ENCODE results near the gene ISG20.

ISG20 gene

DNA sequence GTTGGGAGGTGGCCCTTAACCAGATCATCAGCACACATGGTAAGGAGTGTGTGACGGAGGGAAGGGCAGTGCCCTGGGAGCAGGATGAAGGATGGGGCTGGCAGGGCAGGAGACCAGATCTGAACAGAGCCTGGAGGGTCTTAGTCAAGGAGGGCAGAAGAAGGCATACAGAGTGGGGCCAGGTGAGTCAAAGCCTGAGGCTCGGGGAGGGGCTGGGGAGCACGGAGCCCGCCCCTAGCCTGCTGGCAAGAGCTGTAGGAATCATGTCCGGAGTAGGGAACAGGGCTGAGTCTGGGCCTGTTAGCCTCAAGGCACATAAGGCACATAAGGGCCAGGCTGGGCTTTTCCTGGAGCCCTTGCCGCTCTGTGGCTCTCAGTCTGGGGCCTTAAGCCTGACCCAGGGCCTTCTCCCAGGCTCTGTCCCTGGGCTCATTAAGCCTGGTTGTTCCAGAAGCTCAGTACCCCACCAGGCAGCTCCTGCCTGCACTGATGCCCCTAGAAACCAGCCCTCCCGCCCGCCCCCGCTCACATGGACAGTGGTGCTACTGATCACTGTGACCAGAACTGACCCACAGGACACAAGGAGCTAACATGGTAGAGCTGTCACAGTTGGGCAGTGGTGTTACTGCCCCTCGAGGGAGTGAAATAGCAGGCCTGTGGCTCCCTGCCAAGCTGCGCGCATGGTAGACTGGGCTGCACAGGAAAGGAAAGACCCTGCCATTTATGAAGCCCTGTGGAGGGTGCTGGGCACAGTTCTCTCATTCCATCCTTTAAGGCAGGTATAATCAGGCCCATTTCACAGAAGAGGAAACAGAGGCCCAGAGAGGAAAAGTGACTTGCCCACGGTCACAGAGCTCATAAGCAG lies 14.6 kb downstream of the ISG20 start:
- DNase-seq (ENCODE audit: low read depth, low spot score): no peak

DNA sequence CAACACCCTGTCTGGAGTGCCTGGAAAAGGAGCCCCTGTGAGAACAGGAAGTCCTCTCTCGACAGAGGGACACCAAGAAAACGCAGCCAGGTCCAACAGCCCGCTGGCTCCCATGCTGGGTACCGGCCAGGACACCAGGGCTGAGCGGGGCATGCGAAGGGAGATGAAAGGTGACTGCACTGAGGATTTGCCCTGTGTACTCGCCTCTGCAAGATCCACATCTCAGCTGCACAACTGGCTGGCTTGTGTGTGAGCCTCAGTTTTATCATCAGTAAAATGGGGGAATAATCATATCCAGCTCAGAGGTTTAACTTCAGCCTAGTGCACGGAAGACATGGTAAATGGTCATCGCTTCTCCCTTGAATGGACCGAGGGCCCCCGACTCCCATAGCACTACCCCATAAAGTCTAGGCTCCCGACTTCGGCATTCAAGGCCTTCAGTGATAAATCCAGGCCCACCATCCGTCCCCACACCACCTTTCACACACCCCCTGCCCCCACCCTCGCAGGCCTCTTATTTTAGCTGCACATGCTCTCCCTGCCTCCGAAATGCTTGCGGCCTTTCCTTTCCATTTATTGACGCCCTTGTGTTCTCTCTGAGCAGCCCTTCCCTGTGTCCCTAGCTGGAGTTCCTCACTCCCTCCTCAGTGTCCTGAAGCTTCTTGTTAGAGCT lies 15.8 kb downstream of the ISG20 start:
- no peak for DNase-seq (ENCODE audit: low read depth, low spot score)

DNA sequence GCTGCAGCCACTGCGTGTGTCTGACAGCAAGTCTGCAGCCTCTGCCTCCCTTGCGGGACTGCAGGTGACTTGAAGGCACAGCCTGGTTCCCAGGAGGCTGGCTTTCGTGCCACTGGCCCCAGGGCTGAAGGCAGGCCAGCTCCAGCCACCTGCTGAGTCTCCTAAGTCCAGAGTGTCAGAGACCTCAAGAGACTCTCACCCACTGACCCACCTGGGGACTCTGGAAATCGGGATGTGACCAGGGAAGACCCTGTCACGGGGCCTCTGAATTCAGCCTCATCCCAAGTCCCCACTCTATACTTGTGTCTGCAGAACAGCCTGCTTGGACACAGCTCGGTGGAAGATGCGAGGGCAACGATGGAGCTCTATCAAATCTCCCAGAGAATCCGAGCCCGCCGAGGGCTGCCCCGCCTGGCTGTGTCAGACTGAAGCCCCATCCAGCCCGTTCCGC lies 16.3 kb downstream of the ISG20 start:
- DNase-seq (ENCODE audit: low read depth, low spot score): no peak

DNA sequence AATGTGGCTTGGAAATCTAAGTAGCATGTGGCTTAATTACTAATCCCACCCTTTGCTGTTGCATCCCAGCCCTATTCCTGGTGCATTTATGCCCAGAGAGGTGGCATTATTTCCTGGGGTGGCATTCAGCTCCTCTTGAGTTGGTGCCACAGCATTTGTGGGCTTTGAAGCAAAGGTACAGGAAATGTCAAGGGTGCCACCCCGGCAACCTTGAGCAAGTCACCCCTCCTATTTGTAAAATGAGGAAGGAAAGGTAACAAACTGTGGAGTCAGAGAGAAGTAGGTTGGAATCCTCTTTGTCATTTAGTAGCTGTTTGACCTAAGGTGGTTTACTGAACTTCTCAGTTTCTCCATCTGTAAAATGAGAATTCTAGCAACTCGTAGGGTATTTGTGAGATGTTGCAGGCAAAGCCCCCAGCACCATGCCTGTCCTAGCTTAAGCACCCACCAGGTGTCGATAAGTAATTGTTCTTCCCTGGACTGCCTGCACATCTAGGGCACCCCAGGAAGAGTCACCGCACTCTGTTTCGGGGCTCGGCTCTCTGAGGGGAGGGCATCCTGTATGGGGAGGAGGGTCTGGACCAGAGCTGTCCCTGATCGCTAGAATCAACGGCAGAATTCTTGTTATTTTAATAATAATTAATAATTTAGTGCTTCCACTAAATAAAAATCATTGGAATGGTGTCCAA lies 17.1 kb downstream of the ISG20 start:
- DNase-seq (ENCODE audit: low read depth, low spot score): no peak

DNA sequence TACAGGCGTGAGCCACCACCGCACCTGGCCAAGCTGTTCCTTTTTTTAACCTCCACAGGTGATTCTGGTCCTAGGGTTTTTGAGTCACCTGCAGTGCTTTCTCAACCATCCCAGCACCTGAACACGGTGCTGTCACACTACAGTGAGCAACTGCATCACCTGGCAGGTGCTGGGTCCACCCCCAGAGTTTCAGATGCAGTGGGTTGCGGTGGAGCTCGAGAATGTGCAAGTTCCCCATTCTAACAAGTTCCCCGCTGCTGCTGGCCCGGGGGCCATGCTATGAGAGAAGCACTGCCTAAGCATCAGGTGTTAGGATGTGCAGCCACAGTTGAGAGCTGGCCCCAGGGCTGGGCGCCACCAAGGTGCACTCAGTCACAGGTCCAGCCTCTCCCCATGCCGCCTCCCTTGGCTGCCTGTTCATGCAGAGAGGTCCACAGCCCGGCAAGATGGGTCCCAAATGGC lies 18.0 kb downstream of the ISG20 start:
- no peak for DNase-seq (ENCODE audit: low read depth, low spot score)

DNA sequence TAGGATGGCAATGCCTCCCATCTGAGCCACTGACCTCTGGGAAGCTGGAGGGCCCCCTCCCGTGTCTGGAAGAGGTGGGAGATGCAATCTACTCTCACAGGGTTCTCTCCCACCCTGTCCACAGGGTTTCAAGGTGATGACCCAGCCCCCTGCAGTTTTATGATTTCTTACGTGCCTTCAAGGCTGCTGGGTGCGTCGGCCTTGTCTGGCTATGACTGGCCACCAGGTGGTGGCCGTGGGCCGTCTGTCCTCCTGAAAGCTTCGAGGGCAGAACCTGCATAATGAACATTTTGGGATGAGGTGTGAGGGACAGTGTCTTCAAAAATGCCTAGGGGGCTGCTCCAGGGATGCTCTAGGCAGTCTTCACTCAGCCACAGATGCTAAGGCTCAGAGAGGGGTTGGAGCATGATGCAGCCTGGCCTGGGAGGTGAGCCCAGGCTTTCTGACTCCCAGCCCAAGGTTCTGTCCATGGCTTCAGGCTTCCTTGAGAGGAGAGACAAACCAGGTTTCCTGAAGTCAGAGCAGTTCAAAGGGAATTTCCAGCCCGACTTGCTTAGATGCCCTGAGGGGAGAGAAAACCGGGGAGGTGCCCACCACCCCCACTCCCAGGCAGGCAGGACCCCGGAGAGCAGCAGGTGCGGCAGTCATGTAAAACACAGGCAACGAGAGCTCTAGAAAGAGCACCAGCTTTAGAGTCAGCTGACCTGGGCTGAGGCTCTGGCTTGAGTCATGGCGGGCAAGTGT lies 18.7 kb downstream of the ISG20 start:
- peak; percentile 75 for DNase-seq (ENCODE audit: low read depth, low spot score)

DNA sequence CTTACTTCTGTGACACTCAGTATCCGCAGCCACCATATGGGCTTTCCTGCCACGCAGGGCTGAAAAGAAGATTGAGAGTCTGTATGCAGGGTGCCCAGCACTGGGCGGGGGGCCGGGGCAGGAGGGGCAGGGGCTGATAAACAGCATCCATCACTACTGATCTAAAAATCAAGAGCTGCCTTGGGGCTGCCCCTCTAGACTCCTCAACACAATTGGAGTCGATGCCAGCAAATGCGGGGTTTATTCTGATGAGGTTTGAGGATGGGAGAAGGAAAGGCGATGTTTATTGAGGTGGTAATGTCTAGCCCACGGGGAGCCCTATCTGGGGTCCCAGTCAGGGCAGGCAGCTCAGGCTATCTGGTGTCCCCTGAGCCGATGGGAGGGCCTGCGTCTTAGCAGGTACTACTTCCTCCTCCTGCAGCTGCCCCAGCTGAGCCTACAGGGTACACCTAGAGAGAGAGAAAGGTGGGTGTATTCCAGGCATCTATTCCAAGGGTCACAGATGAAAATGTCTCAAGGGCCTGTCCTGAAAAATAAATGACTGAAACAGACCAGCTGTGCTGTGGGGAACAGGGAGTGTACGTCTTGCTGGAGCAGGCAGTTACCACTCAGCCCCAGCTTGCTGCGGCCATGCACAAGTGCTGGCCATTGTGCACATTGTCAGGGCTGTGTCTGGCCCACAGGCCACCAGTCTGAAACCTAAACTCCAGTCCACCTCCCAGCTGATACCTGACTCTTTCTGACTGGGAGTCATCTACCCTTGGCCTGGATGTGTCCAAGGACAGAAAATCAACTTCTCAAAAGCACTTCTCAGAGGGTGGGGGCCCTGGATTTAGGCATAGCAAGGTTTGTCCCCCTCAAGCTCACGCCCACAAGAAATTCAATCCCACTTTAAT lies 19.5 kb downstream of the ISG20 start:
- DNase-seq (ENCODE audit: low read depth, low spot score): no peak

DNA sequence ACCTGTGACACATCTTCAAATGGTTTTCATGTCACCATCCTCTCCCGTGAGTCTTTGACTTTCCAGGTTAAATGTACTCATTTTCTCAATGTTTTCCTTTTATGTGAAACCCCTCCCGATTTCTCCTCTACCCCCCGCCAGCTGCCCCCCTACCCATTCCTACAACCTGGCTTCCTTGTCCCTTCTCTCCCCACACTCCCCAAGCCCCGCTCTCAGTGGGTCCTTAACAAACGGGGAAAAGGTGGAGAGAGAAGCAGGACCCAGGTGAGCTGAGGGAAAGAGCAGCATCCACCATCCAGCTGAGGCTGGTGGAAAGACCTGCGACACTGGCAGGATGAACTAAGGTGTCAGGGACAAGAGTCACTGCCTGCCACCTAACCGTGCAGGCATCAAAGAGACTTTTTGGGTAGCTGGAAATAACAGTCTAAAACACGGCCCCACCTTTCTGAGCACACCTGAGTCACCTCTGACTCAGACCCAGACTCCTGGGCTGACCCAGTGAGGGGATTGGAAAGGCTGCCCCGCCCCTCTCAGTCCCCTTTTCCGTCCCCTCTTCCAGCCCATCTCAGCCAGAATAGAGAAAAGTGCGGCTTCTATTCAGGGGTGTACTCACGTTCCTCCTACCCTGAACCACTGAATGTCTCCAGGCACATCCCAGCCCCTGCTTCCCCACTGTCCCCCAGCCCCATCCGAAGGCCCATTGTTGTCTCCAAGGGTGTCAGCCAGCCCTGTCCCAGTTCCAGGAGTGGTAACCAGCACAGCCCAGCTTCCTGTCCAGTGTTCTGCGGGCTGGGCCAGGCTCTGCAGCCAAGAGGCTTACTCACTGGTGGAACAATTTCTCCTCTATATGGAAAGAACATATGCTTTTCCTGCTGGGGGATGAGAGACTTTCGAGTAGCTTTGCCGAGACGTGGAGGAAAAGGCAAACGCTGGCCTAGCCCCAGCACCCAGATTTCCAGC lies 20.4 kb downstream of the ISG20 start:
- peak; percentile 58 for DNase-seq (ENCODE audit: low read depth, low spot score)

DNA sequence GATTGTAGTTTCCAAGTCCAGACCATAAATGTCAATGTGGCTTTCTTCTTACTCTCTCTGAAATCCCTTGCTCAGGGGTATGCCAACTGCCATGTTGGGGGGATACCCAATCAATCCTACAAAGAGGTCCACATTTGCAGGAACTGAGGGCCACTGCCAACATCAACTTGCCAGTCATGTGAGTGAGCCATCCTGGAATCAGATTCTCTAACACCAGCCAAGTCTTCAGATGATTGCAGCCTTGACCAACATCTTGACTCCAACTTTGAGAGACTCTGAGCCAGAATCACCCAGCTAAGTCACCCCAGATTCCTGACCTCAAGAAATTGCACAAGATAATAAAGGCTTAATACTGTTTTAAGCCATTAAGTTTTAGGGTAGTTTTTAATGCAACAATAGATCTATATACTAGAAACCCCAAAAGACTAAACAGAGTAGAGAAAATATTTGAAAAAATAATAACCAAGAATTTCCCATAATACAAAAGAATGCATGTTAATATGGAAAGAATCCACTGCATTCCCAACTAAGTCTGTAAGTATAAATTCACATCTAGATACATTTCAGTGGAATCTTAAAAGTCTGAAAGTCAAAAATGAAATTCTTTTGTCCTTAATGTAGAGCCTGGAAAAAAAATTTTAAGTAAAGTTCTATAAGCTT lies 22.4 kb downstream of the ISG20 start:
- DNase-seq (ENCODE audit: low read depth, low spot score): no peak

DNA sequence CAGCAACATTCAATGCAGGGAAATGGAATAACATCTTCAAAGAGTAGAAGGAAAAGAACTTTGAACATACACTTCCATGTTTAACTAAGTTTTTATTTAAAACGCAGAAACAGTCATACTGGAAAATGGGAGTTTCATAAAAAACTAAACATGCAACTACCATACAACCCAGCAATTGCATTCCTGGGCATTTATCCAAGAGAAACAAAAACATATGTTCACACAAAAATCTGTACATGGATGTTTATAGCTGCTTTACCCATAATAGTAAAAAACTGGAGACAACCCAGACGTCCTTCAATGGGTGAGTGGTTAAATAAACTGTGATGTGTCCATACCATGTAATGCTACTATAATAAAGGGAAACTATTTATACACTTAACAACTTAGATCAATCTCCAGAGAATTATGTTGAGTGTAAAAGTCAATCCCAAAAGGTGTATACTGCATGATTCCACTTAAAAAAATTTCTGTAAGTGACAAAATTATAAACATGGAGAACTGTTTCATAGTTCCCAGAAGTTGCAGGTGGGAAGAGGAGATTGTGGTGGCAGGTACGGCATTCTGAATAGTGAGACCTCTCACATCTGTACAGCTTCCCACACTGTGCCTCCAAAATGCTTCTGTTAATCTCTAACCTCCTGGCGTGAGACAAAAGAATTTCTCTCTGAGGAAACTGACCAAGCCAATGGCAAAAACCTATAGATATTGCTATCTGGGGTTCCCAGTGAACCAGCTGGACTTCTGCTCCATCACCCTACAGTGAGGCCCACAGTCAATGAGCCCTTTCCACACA lies 23.1 kb downstream of the ISG20 start:
- no peak for DNase-seq (ENCODE audit: low read depth, low spot score)

DNA sequence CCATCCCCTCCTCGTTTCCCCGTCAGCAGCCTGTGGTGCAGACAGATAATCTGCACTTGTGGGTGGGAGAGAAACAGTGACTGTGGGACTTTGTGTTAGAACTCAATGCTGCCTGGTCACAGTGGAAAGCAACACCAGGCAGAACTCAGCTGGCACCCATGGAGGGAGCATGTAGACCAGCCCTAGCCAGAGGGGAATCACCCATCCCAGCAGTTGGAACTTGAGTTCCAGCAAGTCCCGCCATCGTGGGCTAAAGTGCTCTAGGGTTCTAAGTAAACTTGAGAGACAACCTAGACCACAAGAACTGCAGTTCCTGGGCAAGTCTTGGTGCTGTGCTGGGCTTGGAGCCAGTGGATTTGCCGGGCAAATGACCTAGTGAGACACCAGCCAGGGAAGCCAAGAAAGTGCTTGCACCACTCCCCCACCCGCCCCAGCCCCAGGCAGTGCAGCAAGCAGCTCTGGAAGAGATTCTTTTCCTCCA lies 24.4 kb downstream of the ISG20 start:
- DNase-seq (ENCODE audit: low read depth, low spot score): no peak

DNA sequence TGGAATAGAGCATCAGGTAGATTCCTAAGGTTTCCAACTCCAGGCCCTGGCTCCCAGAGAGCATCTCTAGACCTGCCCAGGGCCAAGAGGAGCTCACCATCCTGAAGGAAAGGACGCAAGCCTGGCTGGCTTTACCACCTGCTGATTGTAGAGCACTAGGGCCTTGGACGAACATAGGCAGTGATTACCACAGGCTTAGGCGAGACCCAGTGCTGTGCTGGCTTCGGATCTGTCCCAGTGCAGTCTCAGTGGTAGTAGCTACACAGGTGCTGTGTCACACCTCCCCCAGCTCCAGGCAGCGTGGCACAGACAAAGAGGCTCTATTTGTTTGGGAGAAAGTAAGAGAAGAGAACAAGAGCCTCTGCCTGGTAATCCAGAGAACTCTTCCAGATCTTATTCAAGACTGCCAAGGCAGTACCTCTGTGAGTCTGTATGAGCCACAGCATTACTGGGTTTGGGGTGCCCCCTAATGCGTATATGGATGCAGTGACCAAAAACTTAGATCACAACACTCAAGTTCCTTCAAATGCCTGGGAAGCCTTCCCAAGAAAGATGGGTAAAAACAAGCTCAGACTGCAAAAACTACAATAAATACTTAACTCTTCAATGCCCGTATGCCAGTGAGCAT lies 25.4 kb downstream of the ISG20 start:
- no peak for DNase-seq (ENCODE audit: low read depth, low spot score)

DNA sequence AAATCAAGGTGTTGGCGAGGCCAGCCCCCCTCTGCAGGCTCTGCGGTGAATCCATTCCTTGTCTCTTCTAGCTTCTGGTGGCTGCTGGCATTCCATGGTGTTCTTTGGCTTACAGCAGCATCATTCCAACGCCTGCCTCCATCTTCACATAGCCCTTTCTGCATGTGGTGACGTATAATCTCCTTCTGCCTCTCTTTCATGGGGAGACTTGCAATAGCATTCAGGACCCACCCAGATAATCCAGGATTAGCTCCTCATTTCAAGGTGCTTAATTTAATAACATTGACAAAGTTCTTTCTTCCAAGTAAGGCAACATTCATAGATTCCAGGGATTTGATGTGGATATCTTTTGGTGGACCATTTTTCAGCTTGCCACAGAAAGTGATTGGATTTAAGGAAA lies 35.8 kb downstream of the ISG20 start:
- DNase-seq (ENCODE audit: low read depth, low spot score): no peak

DNA sequence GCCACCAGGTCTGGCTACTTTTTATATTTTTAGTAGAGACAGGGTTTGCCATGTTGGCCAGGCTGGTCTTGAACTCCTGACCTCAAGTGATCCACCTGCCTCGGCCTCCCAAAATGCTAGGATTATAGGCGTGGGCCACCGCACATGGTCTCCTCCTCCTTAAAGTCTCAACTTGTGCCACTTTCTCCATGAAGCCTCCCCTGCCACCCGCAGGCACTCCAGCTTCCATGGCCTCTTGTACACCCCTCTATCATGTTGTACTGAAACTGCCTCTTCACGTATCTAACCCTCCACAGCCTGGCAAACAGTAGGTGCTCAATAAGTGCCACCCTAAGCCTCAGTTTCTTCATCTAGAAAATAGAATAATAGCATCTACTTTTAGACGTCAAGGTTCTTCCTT lies 39.9 kb downstream of the ISG20 start:
- no peak for DNase-seq (ENCODE audit: low read depth, low spot score)

DNA sequence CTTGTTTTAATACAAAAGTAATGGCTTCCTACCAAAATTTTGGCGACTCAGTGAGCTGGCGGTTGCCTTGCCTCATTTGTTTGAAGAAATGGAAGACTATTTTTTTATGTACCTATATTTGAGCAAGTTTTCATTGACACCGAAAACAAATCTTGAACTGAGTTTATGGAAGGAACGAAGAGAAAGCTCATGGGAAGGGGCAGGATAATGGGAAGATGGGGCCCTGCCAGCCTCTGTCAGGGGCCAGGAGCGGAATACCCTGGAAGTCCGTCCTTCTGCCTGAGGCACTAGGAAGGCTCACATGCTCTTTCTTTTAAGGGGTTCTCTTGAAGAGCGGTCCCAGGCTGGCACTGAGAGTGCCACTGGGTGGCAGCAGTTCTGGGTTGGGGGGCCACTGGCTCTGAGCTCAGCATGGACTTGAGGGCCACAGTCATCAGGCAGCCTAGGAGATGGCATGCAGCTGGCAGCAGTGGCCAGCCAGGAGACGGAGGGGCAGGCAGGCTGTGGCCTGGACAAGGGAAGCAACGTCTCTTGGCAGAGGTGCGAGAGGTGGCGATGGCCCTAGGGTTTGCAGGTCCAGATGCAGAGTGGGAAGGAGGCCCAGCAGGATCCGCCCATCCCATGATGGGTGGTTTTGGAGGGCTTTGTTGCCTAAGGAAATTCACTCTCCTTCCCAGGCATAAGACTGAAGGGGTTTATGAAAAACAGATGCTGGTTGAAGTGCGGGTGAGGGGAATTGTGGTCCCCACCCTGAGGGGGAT lies 41.6 kb downstream of the ISG20 start:
- no peak for DNase-seq (ENCODE audit: low read depth, low spot score)

DNA sequence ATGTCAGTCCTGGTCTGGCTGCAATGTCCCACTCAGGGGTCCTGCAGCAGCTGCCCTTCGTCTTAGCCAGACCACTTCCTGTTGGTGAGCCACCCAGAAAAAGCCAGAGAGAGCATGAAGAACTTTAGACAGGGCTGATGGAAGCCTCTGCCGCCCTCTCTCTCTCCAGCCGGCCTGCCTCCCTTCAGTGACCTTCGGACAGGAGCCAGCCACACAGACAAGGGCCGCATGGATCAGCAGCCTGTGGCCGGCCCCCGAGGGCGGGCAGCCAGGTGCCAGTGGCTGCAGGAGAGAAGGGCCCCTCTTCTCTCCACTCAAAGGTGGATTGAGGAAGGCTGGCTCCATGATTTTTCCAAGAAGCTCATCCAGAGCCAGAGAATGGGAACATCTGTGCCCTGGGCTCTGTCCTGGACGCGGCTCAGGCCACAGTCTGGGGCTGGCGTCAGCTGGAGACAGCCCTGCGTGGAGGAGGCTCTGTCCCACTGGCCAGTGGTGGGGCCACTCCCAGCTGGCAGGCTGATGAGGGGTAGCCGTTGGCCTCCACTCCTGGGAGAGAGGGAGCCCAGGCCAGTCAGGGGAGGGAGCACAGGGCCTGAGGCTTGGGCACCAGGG lies 42.9 kb downstream of the ISG20 start:
- DNase-seq (ENCODE audit: low read depth, low spot score): no peak
